ENCODE results near the gene CTTN.

DNA sequence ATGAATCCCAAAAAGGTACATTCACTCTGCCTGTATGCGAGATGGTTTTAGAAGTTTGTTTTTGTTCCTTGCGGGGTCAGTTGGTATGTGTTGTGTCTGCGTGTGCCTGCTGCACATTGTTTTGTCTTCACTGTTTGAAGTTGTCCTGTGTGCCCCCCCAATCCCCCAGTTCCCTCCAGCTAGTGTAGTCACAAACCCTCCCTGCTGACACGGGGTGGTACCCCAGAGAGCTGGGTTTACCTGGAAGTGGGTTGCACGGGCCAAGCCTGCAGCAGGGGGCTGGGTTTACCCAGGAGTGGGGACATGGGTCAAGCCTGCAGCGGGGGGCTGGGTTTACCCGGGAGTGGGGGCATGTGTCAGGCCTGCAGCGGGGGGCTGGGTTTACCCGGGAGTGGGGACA is 22.2 kb downstream of the CTTN start:
- TF ChIP-seq POLR2A (IDR thresholded peaks at IDR 0.05; ENCODE audit: low read length): no peak
- TF ChIP-seq GATA1 (IDR thresholded peaks at IDR 0.05; ENCODE audit: low read depth, low read length): no peak
